HG03280 (cell line): ENCODE data around the gene PIAS1.
A peak's percentile ranks its signal among the peaks of the same experiment; 100 is the strongest.
"Not testable (repeated sequence)": the region's sequence is repeated elsewhere in the genome, so short reads cannot be mapped to it uniquely, and the experiment has no call there.

Source experiments
- ATAC-seq: cut with Tn5 transposase; IDR thresholded peaks from one replicate; pipeline ENCODE4 v1.9.1; 2021; ENCODE audit warnings: mild to moderate bottlenecking, moderate library complexity; ENCODE audit not compliant: unreplicated experiment

PIAS1 gene

DNA sequence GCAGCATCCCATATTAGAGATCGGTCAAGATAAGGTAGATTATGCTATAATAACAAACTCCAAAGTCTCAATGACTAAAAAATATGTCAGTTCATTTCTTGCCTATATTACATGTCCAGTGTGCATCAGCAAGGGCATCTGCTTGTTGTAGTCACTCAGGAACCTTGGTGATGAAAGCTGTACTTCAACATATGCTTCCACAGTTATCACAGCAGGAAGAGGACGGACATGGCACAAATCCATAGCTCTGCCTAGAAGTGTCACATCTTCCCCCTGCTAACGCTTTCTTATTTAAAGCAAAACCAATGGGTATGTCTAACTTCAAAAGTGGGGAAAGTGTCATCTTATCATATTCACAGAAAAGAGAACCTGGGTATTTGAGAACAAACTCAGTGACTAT is 20.0 kb upstream of the PIAS1 start:
- no peak for ATAC-seq

DNA sequence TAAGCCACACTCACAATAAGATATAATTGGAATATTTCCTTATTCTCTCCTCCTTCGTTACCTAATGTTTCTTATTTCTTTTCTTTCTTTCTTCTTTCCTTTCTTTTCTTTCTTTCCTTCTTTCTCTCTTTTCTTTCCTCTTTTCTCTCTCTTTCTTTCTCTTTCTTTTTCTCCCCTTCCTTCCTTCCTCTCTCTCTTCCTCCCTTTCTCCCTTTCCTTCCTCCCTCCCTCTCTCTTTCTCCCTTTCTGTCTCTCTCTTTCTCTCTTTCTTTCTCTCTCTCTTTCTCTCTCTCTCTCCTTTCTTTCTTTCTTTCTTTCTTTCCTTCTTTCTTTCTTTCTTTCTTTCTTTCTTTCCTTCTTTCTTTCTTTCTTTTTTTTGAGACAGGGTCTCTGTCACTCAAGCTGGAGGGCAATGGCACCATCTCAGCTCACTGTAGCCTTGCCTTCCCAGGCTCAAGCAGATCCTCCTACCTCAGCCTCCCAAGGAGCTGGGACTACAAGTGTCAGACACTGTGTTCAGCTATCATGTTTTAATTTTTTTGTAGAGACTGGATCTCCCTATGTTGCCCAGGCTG is 19.3 kb upstream of the PIAS1 start:
- no peak for ATAC-seq

DNA sequence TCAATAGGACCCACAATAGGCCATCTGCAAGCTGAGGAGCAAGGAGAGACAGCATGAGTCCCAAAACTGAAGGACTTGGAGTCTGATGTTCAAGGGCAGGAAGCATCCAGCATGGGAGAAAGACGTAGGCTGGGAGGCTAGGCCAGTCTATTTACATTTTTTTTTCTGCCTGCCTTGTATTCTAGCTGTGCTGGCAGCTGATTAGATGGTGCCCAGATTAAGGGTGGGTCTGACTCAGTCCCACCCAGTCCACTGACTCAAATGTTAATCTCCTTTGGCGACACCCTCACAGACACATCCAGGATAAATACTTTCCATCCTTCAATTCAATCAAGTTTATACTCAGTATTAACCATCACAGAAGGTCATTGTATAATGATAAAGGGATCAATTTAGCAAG is 15.9 kb upstream of the PIAS1 start:
- no peak for ATAC-seq

DNA sequence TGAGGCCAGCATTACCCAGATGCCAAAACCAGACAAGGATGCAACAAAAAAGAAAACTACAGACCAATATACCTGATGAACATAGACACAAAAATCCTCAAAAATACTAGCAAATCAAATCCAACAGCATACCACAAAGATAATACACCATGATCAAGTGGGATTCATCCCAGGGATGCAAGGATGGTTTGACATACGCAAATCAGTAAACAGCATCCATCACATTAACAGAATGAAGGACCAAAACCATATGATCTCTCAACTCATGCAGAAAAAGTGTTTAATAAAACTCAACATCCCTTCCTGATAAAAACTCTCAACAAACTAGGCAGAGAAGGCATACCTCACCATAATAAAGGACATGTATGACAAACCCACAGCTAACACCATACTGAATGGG is 14.0 kb upstream of the PIAS1 start:
- ATAC-seq: no peak

DNA sequence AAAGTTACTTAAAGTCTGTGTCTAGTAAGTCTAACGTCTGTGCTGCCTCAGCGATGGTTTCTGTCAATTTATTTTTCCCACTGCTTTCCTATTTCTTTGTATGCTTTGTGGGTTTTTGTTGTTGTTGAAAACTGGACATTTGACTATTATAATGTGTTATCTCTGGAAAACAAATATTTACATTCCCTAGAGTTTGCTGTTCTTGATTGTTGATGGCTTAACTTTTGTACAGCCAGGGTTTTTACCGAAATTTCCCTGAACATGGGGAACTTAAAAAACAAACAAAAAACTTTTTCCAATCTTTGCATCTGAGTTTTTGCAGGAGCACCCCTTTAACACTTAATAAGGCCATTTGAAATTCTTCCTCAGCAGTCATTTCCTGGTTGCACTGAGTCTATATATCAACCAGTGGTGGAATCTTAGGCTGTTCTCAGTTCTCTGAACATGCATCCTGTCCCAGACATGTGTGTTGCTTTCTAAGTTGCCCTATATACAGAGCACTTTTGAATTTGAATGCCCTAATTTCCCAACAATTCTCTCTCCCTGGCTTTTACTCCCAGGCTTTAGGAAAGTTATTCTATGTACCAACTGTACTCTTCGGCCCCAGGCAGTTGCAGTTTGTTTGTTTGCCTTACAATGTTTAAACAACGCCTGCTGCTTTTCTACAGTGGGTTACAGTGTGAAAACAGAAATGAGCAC is 11.8 kb upstream of the PIAS1 start:
- no peak for ATAC-seq

DNA sequence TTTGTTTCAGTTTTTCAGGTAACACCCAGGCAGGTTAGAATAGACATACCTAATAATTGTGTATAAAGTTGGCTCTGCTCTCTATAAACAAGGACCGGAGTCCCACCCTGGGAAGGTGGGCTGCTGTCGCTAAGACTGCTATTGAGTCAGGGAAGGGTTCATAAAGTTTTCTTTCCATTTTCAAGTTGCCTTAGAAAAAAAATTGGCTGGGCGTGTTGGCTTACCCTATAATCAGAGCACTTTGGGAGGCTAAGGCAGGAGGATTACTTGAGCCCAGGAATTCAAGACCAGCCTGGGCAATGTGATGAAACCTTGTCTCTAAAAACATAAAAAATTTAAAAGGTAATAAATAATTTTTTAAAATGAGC is 11.3 kb upstream of the PIAS1 start:
- no peak for ATAC-seq

DNA sequence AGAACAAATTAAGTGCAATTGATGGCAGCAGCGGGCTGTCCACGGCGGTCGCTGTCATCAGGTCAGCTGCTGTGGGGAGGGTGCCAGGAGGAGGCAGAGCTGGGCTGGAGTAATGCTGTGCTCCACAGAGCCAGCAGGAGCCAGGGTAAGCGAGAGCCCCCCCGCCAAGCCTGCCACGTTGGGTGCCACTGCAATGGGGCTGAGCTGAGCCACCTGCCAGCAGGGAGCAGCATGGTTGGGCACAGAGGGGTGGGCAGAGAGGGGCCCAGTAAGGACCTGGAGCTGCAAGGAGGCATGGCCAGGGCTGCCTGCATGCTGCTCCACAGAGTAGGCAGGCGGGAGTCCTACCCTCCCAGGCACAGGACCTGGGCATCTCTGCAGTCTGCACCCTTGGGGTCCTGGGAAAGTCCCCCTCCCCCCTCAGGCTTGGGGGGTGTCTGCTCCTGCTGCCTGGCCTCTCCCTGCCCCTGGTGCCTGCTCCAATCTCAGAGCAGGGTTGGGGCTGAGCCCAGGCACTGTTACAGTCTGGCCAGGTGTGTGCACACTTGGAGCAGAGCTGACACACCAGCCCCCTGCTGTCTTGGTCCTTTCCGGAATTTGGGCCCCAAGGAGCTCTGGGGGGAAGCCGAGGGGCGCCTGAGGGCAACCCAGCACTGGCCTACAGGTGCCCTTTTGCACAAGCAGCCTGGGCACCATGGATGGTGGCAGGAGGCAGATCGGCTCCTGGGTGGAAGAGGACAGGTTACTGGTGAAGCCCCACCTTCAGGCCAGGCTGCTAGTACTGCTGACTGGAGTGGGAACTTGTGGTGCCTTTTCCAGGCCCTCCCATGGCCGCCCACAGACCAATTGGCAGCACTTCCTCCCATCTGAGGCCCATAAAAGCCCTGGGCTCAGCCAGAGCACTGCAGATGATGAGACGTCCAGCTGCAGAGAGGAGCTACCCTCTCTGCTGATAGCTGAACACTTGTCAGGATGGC is 8.5 kb upstream of the PIAS1 start:
- ATAC-seq: no peak

GRCh38 chr15:68047826-68048225 is 6.3 kb upstream of the PIAS1 start:
- no peak for ATAC-seq

DNA sequence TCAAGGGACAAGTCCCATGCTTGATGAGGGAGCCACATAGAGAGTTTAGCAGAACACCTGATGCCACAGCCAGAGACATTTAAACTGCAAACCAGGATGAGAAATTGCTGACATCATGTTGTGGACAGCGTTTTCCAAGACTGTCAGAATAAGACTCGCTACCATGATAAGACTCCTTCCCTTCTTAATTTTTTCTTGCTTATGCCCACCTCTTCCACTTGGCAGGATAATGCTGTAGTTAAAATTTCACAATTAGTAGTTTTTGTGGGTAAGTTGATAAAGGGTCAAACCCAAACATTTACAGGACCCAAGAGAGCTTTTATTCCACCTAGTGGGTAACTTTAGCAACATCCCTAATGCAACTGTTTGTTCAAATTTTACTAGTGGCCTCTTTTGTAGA is 3.0 kb upstream of the PIAS1 start:
- ATAC-seq: no peak

- no peak for ATAC-seq
These were observed 2.2 kb upstream of the PIAS1 start for GRCh38 chr15:68051907-68052306.

DNA sequence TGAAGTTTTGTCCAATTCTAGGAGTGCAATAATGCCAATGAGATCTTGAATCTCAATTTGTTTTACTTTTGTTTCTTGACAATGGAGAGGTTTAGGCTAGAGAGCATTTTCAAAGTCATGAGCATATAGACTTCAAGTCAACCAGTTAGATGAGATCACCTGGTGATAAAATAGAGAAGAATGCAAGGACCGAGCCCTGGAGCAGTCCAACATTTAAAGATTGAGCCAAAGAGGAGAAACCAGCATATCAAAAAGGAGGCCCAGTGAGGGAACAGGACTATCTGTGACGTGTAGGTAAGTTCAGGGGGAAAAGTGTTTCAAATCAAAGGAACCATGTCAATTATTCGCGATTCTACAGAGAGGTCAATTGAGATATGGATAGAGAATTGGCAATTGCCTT is 1.7 kb upstream of the PIAS1 start:
- ATAC-seq: no peak

- no peak for ATAC-seq
These were observed 1.1 kb upstream of the PIAS1 start for GRCh38 chr15:68053001-68053400.

DNA sequence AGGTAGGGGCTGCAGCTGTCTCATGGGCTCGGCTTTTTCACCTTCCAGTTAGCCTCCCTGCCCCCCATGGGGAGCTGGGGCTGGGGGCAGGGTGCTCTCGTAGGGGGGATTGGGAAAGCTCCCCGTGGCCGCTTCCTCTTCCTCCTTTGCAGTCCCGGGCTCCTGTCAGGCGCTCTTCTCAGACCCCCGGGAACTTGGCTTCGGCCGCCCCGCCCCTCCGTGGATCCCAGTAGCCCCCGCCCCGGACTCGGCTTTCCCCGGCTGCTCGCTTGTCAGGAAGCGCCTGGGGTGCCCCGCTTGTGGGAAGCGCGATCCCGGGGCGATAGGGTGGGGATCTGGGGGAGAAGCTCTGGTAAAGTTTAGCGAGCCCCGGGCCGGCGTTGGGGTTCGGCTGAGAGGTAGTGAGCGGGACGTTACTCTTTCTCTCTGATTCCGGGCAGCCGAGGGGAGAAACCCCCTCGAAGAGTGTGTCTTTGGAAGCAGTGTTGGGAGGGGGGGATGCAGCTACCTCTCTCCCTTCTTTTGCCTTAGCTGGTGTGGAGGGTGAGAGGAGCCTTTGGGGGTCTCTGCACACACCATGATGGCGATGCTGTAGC is 611 bp downstream of the PIAS1 start:
- peak; percentile 8 for ATAC-seq

DNA sequence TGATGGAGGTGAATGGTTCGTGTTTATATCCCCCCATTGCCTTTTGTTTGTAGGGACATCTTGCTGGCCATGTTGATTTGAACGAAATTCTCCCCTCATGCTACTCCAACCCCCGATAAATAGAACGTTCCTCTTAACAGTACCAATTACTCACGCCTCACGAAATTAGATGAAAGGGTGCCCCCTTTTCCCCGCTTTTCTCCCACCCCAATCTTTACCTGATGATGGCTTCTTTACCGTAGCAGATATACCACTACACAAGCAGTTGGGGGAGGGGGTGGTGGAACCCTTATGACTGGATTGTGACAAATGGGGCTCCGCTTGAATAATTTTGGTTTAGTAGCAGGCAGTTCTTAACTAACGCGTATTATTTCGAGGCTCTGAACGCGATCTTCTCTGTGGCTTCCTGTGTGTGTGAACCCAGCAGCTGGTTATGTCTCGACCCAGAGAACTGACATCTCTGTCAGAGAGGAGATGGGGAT is 1.1 kb downstream of the PIAS1 start:
- peak; percentile 32 for ATAC-seq

GRCh38 chr15:68056097-68056865 is 2.2 kb downstream of the PIAS1 start:
- no peak for ATAC-seq

- no peak for ATAC-seq
These were observed 2.9 kb downstream of the PIAS1 start for GRCh38 chr15:68057034-68057433.

GRCh38 chr15:68057758-68058157 is 3.6 kb downstream of the PIAS1 start:
- ATAC-seq: no peak

DNA sequence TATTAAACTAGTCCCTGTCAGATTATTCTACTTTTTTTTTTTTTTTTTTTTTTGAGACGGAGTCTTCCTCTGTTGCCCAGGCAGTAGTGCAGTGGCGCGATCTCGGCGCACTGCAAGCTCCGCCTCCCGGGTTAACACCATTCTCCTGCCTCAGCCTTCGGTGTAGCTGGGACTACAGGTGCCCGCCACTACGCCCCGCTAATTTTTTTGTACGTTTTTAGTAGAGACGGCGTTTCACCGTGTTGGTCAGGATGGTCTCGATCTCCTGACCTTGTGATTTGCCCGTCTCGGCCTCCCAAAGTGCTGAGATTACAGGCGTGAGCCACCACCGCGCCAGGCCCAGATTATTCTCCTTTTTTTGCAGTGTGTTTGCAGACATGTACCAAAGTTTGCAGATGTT is 4.9 kb downstream of the PIAS1 start:
- not testable (repeated sequence) for ATAC-seq

GRCh38 chr15:68059630-68060029 is 5.5 kb downstream of the PIAS1 start:
- ATAC-seq: no peak

DNA sequence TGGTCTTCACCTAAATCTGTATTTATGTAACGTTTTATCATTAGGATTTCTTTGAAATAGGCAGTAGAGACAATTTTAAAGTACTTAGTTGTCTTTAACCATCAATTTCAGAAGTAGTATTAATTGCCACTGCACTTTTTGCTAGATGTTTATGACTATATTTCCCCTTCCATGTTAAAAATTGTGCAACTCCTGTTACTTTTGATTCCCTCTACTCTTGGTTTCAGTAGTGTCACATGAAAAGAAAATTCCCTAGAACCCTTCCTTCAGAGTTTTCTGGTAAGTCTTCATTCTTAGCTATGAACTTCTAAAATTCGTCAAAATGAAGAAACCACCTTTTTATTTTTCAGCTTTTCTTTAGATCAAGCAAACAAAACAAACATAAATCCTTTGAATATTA is 7.1 kb downstream of the PIAS1 start:
- ATAC-seq: no peak

- no peak for ATAC-seq
These were observed 7.5 kb downstream of the PIAS1 start for GRCh38 chr15:68061602-68062001.
